A549 (cell line): ENCODE measurements around the gene CD2. TPM values are rescaled to one million over a fixed set of nuclear protein-coding genes. Genes with fewer than 3 reads are reported as not detected.

Experiments used
- ATAC-seq, 2 experiments: fragments of 200-7000 bp in 1 of 2; fragments of >200 bp in 1 of 2; cut with Nextera tagmentation in 1 of 2; cut with Tn5 transposase in 1 of 2; 3 replicates each; pipeline versions ENCODE4 v1.8.0 to v1.9.1; 2018 to 2020; ENCODE audit warnings: mild to moderate bottlenecking in 1 of 2, moderate library complexity in 1 of 2
- CTCF ChIA-PET: fragments of 300-600 bp; sonication (Branson Sonifier 250); formaldehyde crosslinking; extraction: SDS; loops from one replicate; lab custom pipeline; 2021; ENCODE audit warnings: antibody characterized with exemption, inconsistent platforms; lab: Yijun Ruan, JAX
- POLR2A ChIA-PET: fragments of 350-600 bp; formaldehyde crosslinking; extraction: SDS; loops from one replicate; lab custom pipeline; 2021; ENCODE audit warnings: antibody characterized with exemption, inconsistent platforms; lab: Yijun Ruan, JAX
- DNase-seq, 2 experiments: peaks; one replicate each; pipeline versions ENCODE4 v3.0.0 to v3.0.0-alpha.2; 2011 to 2016; ENCODE audit warnings: low read depth in 1 of 2, low spot score in 1 of 2
- FAIRE-seq: peaks from 2 replicates; lab custom pipeline; 2011; peaks lifted over from hg19 to GRCh38; lab: Jason Lieb, UNC
- H3K27ac ChIP-seq, 2 experiments: fragments of >200 bp; sonication (Bioruptor Twin); formaldehyde crosslinking; 3 replicates each; pipeline ENCODE4 v1.5.1; 2016 to 2017
- H3K4me1 ChIP-seq: fragments of >200 bp; sonication (Bioruptor Twin); formaldehyde crosslinking; 3 replicates; pipeline ENCODE4 v1.6.1; 2016
- H3K4me2 ChIP-seq: fragments of >200 bp; sonication (Bioruptor Twin); formaldehyde crosslinking; 3 replicates; pipeline ENCODE4 v1.6.1; 2016
- H3K4me3 ChIP-seq: fragments of >200 bp; sonication (Bioruptor Twin); formaldehyde crosslinking; 3 replicates; pipeline ENCODE4 v1.5.1; 2016
- H3K9me3 ChIP-seq: fragments of >200 bp; sonication (Bioruptor Twin); formaldehyde crosslinking; 3 replicates; pipeline ENCODE4 v1.6.1; 2016
- CBX2 ChIP-seq: fragments of 200-600 bp; sonication (generic); IDR thresholded peaks from 2 replicates; pipeline ENCODE4 v1.6.1; 2016; ENCODE audit warnings: low read depth, mild to moderate bottlenecking, borderline replicate concordance
- EHMT2 ChIP-seq: fragments of 200-600 bp; sonication (generic); IDR thresholded peaks from 2 replicates; pipeline ENCODE4 v1.6.1; 2016; ENCODE audit warnings: antibody characterized with exemption, low read depth, mild to moderate bottlenecking, moderate library complexity
- HEYL ChIP-seq: fragments of 250-450 bp; sonication (Bioruptor Pico); IDR thresholded peaks from 2 replicates; pipeline ENCODE4 v1.8.0; 2021; ENCODE audit warnings: mild to moderate bottlenecking, moderate library complexity
- HOXA7 ChIP-seq: fragments of 250-450 bp; sonication (Bioruptor Pico); IDR thresholded peaks from 2 replicates; pipeline ENCODE4 v1.5.0; 2020; ENCODE audit warnings: mild to moderate bottlenecking, moderate library complexity
- JUNB ChIP-seq: fragments of >200 bp; sonication (Bioruptor Twin); formaldehyde crosslinking; IDR thresholded peaks from 2 replicates; pipeline ENCODE4 v1.6.1; 2016
- KDM1A ChIP-seq: fragments of 200-600 bp; sonication (generic); IDR thresholded peaks from 2 replicates; pipeline ENCODE4 v1.6.1; 2016; ENCODE audit warnings: low read depth, mild to moderate bottlenecking
- MAFK ChIP-seq: fragments of 450-650 bp; IDR thresholded peaks from 2 replicates; pipeline ENCODE4 v1.6.1; 2014; ENCODE audit not compliant: partially characterized antibody
- MAZ ChIP-seq: fragments of 150-350 bp; IDR thresholded peaks from 2 replicates; pipeline ENCODE4 v1.6.1; 2014; ENCODE audit warnings: antibody characterized with exemption, low read depth, low read length, borderline replicate concordance
- MYC ChIP-seq: IDR thresholded peaks from 2 replicates; pipeline ENCODE4 v1.6.1; 2012; ENCODE audit warnings: mild to moderate bottlenecking, inconsistent platforms, low read length, improper control_type of control experiment, borderline replicate concordance
- NPAS2 ChIP-seq: fragments of 250-450 bp; sonication (Bioruptor Pico); IDR thresholded peaks from 2 replicates; pipeline ENCODE4 v1.8.0; 2022; ENCODE audit warnings: mild to moderate bottlenecking, moderate library complexity, borderline replicate concordance
- PHF8 ChIP-seq: fragments of 200-600 bp; sonication (generic); IDR thresholded peaks from 2 replicates; pipeline ENCODE4 v1.6.1; 2016; ENCODE audit warnings: low read depth, mild to moderate bottlenecking, antibody characterized with exemption, moderate library complexity, borderline replicate concordance
- RFX5 ChIP-seq: fragments of 450-650 bp; IDR thresholded peaks from 2 replicates; pipeline ENCODE4 v1.7.1; 2014; ENCODE audit warnings: antibody characterized with exemption, mild to moderate bottlenecking, moderate library complexity
- RNF2 ChIP-seq: fragments of 200-600 bp; sonication (generic); IDR thresholded peaks from 2 replicates; pipeline ENCODE4 v1.6.1; 2016; ENCODE audit warnings: low read depth, mild to moderate bottlenecking, antibody characterized with exemption, moderate library complexity, borderline replicate concordance
- TP53 ChIP-seq: fragments of 250-450 bp; sonication (Bioruptor Pico); IDR thresholded peaks from 2 replicates; pipeline ENCODE4 v1.5.0; 2021; ENCODE audit warnings: mild to moderate bottlenecking, moderate library complexity
- ZC3H11A ChIP-seq: fragments of 450-650 bp; IDR thresholded peaks from 2 replicates; pipeline ENCODE4 v1.6.1; 2014; ENCODE audit warnings: antibody characterized with exemption, mild to moderate bottlenecking
- WGBS: methylation state at CpG from one replicate; pipeline ENCODE4 v1.1.6; 2017; ENCODE audit errors: missing lambda C conversion rate; 5-methylcytosine and 5-hydroxymethylcytosine counted together
- polyA plus RNA-seq, 4 experiments: library from polyadenylated mRNA; depleted of rRNA in 3 of 4; stranded (reverse); fragments of >200 nt; fragmentation: RNase III in 1 of 4; extraction: RNeasy Plus Mini Kit Qiagen cat#74134 plus additional on column Dnase treatment in 1 of 4; gene quantifications; 2 replicates in 3 of 4; 3 replicates in 1 of 4; pipeline ENCODE4 v1.2.3, GENCODE V29; 2011 to 2017
- TF ChIP-seq, protein P1 (sequence below): fragments of 200-600 bp; sonication (generic); IDR thresholded peaks from 2 replicates; pipeline ENCODE4 v1.6.1; 2016; ENCODE audit warnings: antibody characterized with exemption, mild to moderate bottlenecking, moderate library complexity
- TF ChIP-seq, protein P2 (sequence below): fragments of >200 bp; sonication (Bioruptor Twin); formaldehyde crosslinking; IDR thresholded peaks from 2 replicates; pipeline ENCODE4 v1.6.1; 2016
- TF ChIP-seq, protein P3 (sequence below): fragments of 450-650 bp; IDR thresholded peaks from 2 replicates; pipeline ENCODE4 v1.6.1; 2014; ENCODE audit warnings: antibody characterized with exemption

The CD2 gene
- polyA plus RNA-seq, 2 of the 4 experiments (the other 2 are of a cell fraction): not detected

DNA sequence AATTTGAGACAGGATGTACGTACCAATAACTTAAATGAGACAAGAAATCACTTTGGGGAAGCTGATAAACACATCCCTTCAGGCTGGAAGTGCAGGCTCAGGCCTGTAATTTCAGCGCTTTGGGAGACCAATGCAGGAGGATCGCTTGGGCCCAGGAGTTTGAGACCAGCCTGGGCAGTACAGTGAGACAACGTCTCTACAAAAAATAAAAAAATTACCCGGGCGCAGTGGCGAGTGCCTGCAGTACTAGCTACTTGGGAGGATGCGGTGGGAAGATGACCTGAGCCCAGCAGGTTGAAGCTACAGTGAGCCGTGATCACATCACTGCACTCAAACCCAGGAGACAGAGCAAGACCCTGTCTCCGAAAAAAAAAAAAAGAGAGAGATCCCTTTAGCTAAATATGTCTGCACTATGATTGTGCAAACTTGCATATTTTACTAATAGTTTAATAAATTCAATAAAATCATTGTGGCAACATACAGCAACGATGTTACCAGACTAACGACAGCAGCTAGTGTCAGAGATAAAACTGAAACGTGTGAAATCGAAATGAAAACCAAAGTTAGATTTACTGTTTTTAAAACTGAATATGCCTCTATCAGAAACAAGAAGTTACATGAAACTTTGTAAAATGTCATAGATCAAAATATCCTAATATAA is 54.7 kb downstream of the CD2 start (continued):
- TF ChIP-seq MYC (no peak), RNF2 (no peak), JUNB (no peak), PHF8 (no peak)

DNA sequence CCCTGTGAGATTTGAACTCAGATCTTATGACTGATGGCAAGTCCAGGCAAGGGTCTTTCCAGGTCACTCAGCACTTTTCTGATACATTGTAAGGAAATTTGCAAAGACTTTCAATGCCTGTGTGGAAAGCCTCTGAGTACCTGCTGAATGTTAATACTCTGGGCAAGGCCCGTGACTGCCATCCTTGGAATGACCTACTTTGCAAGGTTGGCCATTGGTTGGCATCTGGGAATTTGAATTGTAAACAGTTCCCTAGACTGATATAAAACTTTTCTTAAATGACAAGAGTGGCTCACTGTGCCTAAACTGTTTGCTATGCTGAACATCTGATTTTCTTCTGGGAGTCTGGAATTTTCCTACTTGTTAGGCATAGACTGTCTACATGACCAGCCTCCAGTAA is 57.1 kb downstream of the CD2 start:
- FAIRE-seq: no peak
- CTCF ChIA-PET: no interaction called here
- no peak for DNase-seq
- Histone ChIP-seq H3K4me2 (no peak overlapping the region), H3K4me1 (no peaks in the 10 kb centered on the region), H3K9me3 (peaks cover 7% of the 10 kb centered on the region; the same call in 1 of the 3 replicates), H3K4me3 (no peak overlapping the region), H3K27ac (no peak overlapping the region)
- WGBS: 92% methylated on average over 1 of the region's 1 CpG
- POLR2A ChIA-PET: no interaction called here
- ATAC-seq: no peak
- TF ChIP-seq, protein P1, sequence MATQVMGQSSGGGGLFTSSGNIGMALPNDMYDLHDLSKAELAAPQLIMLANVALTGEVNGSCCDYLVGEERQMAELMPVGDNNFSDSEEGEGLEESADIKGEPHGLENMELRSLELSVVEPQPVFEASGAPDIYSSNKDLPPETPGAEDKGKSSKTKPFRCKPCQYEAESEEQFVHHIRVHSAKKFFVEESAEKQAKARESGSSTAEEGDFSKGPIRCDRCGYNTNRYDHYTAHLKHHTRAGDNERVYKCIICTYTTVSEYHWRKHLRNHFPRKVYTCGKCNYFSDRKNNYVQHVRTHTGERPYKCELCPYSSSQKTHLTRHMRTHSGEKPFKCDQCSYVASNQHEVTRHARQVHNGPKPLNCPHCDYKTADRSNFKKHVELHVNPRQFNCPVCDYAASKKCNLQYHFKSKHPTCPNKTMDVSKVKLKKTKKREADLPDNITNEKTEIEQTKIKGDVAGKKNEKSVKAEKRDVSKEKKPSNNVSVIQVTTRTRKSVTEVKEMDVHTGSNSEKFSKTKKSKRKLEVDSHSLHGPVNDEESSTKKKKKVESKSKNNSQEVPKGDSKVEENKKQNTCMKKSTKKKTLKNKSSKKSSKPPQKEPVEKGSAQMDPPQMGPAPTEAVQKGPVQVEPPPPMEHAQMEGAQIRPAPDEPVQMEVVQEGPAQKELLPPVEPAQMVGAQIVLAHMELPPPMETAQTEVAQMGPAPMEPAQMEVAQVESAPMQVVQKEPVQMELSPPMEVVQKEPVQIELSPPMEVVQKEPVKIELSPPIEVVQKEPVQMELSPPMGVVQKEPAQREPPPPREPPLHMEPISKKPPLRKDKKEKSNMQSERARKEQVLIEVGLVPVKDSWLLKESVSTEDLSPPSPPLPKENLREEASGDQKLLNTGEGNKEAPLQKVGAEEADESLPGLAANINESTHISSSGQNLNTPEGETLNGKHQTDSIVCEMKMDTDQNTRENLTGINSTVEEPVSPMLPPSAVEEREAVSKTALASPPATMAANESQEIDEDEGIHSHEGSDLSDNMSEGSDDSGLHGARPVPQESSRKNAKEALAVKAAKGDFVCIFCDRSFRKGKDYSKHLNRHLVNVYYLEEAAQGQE: no peak
- TF ChIP-seq EHMT2 (no peak), HOXA7 (CRISPR knock-in tag) (no peak), MAFK (no peak)
- TF ChIP-seq, protein P2, sequence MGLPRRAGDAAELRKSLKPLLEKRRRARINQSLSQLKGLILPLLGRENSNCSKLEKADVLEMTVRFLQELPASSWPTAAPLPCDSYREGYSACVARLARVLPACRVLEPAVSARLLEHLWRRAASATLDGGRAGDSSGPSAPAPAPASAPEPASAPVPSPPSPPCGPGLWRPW: no peak

DNA sequence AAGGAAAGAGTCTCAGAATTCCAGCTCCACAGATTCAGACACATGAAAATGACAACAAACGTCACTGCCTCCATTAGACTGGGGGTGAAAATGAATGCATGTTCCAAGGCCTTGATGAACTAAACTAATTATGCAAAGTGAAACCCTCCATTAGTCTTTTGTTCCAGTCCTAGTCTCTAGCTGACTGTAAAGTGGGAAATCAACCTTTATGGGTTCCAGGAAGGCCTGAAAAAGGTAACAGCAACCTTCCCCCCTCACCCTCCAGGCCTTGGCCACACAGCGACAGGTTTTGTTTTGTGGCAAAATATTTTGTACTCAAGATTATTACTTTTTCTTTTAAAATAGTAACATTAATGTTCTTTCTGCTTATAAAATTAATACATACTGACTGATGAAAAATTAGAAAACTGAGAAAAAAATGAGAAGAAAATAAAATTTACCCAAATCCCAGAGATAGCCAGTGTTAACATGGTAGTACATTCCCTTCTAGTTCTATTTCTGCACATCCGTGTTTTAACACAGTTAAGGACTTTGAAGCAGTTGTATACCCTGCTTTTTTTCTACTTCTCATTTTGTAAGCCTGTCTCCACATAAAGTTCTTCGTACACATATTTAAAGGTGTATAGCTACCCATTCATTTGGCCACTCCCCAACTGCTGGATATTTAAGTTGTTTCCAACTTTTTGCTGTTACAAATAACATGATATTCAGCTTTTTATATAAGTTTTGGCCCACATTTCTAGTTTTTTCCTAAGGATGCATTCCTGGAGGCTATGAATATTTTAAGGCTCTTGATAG is 60.9 kb downstream of the CD2 start:
- H3K4me2 ChIP-seq: no peak overlapping the region
- no peak for ATAC-seq
- peaks cover 7% of the 10 kb centered on the region; the same call in 1 of the 3 replicates for H3K9me3 ChIP-seq
- no peak for TF ChIP-seq RFX5
- TF ChIP-seq HOXA7 (CRISPR knock-in tag): no peak
- TF ChIP-seq MAFK: no peak
- no peak for TF ChIP-seq EHMT2
- no peak for TF ChIP-seq PHF8
- TF ChIP-seq NPAS2: no peak
- no peak for TF ChIP-seq CBX2
- no peak for TF ChIP-seq HEYL
- no peak for TF ChIP-seq MAZ
- TF ChIP-seq ZC3H11A: no peak
- TF ChIP-seq, protein P3, sequence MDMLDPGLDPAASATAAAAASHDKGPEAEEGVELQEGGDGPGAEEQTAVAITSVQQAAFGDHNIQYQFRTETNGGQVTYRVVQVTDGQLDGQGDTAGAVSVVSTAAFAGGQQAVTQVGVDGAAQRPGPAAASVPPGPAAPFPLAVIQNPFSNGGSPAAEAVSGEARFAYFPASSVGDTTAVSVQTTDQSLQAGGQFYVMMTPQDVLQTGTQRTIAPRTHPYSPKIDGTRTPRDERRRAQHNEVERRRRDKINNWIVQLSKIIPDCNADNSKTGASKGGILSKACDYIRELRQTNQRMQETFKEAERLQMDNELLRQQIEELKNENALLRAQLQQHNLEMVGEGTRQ: no peak
- TF ChIP-seq TP53: no peak
- no peak for TF ChIP-seq KDM1A
- no peak overlapping the region for H3K27ac ChIP-seq
- 71% methylated on average over 4 of the region's 4 CpGs for WGBS
- ChIA-PET CTCF (no interaction called here), POLR2A (no interaction called here)
- no peak for DNase-seq
- H3K4me1 ChIP-seq: peaks cover 3% of the 10 kb centered on the region; the same call in 2 of the 3 replicates
- FAIRE-seq: no peak
- no peak overlapping the region for H3K4me3 ChIP-seq
